SIG-M5 (cell line): ENCODE measurements around the gene GBP1.
A peak's percentile ranks its signal among the peaks of the same experiment; 100 is the strongest.
"Not testable (repeated sequence)": the region's sequence is repeated elsewhere in the genome, so short reads cannot be mapped to it uniquely, and the experiment has no call there.

Experiments used
- DNase-seq: peaks from one replicate; lab custom pipeline; 2025; lab: John Stamatoyannopoulos, UW

GBP1 gene

GRCh38 chr1:89051955-89052312, 13.1 kb downstream of the GBP1 start:
- DNase-seq: no peak

GRCh38 chr1:89051300-89051954, 13.6 kb downstream of the GBP1 start:
- DNase-seq: no peak

GRCh38 chr1:89050649-89051033, 14.4 kb downstream of the GBP1 start:
- no peak for DNase-seq

- not testable (repeated sequence) for DNase-seq
These were observed 14.9 kb downstream of the GBP1 start for GRCh38 chr1:89049901-89050648.

- not testable (repeated sequence) for DNase-seq
These were observed 15.8 kb downstream of the GBP1 start for GRCh38 chr1:89049187-89049586.

GRCh38 chr1:89047734-89048133, 17.3 kb downstream of the GBP1 start:
- DNase-seq: no peak

GRCh38 chr1:89046318-89047183, 18.5 kb downstream of the GBP1 start:
- not testable (repeated sequence) for DNase-seq

- DNase-seq: no peak
These were observed 19.9 kb downstream of the GBP1 start for GRCh38 chr1:89044970-89045721.

GRCh38 chr1:89043940-89044339, 21.1 kb downstream of the GBP1 start:
- no peak for DNase-seq

GRCh38 chr1:89042491-89042890, 22.5 kb downstream of the GBP1 start:
- no peak for DNase-seq

- no peak for DNase-seq
These were observed 23.3 kb downstream of the GBP1 start for GRCh38 chr1:89041721-89042120.

GRCh38 chr1:89041119-89041641, 23.8 kb downstream of the GBP1 start:
- DNase-seq: no peak

GRCh38 chr1:89040315-89040626, 24.7 kb downstream of the GBP1 start:
- DNase-seq: no peak

GRCh38 chr1:89037186-89037585, 27.8 kb downstream of the GBP1 start:
- DNase-seq: no peak

GRCh38 chr1:89035080-89035479, 29.9 kb downstream of the GBP1 start:
- no peak for DNase-seq

GRCh38 chr1:89034004-89034403, 31.0 kb downstream of the GBP1 start:
- DNase-seq: not testable (repeated sequence)

- DNase-seq: not testable (repeated sequence)
These were observed 36.0 kb downstream of the GBP1 start for GRCh38 chr1:89029051-89029450.

- DNase-seq: no peak
These were observed 39.1 kb downstream of the GBP1 start for GRCh38 chr1:89025928-89026327.

- no peak for DNase-seq
These were observed 42.0 kb downstream of the GBP1 start for GRCh38 chr1:89023026-89023425.

GRCh38 chr1:89022167-89022959, 42.6 kb downstream of the GBP1 start, which contains the start of gene GBP3:
Gene GBP3, minus strand, starts transcription at chr1:89022866. Its CDS starts 2,145 bp downstream, at chr1:89020721.
- DNase-seq: peak; percentile 65

GRCh38 chr1:89018318-89018717, 46.7 kb downstream of the GBP1 start:
- not testable (repeated sequence) for DNase-seq
